ENCODE measurements around the gene TMTC2.

DNA sequence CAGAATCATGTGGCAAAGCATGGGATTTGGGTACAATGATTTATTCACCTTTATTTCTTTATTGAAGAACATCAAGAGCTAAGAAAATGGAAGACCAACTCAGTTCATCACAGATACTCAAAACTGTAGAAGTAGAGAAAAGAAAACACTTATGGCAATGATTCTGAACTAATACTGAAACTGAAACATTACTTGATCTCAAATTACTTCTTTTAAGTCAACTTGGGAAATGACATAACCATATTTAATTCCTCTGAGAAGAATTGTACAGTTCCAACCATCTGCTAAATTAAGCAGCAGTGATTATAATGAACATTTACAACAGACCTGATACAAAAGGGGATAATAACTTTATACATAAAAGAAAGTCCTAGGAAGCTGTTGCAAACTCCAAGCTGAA is 466.5 kb downstream of the TMTC2 start:
- TF ChIP-seq, protein P1, sequence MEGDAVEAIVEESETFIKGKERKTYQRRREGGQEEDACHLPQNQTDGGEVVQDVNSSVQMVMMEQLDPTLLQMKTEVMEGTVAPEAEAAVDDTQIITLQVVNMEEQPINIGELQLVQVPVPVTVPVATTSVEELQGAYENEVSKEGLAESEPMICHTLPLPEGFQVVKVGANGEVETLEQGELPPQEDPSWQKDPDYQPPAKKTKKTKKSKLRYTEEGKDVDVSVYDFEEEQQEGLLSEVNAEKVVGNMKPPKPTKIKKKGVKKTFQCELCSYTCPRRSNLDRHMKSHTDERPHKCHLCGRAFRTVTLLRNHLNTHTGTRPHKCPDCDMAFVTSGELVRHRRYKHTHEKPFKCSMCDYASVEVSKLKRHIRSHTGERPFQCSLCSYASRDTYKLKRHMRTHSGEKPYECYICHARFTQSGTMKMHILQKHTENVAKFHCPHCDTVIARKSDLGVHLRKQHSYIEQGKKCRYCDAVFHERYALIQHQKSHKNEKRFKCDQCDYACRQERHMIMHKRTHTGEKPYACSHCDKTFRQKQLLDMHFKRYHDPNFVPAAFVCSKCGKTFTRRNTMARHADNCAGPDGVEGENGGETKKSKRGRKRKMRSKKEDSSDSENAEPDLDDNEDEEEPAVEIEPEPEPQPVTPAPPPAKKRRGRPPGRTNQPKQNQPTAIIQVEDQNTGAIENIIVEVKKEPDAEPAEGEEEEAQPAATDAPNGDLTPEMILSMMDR (IDR thresholded peaks at IDR 0.05; ENCODE audit: poor library complexity, severe bottlenecking): no peak
- TF ChIP-seq POLR2AphosphoS5 (IDR thresholded peaks at IDR 0.05): no peak
- no peak for TF ChIP-seq EZH2 (IDR thresholded peaks at IDR 0.05; ENCODE audit: borderline replicate concordance, insufficient read depth, low read length, poor library complexity, severe bottlenecking)
- no peak for TF ChIP-seq REST (IDR thresholded peaks at IDR 0.05; ENCODE audit: borderline replicate concordance)
